Activated CD4-positive, alpha-beta T cell treated with anti-CD3 and anti-CD28 coated beads, Interleukin-2, Interleukin-4, amounts not matched to agents 100 ng/mL and 50 ng/mL, durations not matched to agents 16 hours and 8 hours (primary cell): ENCODE measurements around the gene CD207.

Experiments used
- DNase-seq: peaks from one replicate; pipeline ENCODE4 v3.0.0-alpha.2; 2020; ENCODE audit warnings: low spot score

The CD207 gene

DNA sequence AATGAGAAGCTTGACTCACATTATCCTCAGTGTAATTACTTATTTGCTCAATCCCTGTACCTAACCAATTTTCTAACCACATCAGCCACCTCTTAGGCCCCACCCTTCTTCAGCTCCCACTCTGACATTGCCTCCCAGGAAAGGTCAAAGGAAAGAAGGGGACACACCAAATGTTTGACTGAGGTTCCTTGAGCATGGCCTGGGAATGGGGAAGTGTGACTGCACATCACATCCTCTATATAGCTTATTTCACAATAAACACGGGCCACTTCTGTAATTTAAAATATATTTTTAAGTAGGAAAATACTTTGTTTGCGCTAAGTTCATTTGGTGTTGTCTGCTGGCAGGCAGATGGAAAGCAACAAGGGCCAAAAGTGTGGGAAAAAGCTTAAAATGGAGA is 42.2 kb downstream of the CD207 start:
- no peak for DNase-seq

DNA sequence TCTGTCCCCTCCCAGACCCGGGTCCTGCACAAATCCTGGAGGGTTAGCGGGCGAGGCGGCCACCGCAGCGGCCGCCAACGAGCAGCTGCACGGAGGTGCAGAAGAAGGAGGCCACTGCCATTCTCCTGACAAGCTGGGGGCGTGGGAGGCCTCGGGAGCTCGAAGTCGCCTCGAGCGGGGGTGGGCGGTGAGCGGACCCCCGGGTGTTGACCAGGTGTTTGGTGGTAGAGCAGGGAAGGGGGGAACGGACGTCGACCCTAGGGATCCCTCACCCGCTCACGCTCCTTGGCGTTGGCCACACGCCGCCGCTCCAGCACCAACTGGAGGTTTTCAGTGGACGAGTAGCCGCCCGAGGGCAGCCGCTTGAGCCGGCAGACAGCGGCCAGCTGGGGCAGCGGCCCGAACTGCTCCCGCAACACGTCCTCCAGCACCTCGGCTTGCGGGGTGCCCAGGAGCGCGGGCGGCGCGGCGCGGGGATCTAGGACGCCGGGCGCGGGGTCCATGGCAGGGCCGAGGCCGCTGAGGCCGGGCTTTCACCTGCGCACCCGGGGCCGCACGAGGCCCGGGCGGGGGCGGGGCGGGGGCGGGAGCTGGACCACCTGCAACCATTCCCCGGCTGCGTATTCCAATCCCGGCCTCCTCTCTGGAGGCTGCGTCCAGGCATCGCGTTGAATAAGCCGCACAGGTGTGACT is 45.3 kb downstream of the CD207 start, which contains the start of gene FIGLA:
TSS of gene FIGLA (minus strand) at position 508 of the 693 bp plus-strand sequence. CDS start at position 503, 5 bp downstream.
- DNase-seq, result no peak

DNA sequence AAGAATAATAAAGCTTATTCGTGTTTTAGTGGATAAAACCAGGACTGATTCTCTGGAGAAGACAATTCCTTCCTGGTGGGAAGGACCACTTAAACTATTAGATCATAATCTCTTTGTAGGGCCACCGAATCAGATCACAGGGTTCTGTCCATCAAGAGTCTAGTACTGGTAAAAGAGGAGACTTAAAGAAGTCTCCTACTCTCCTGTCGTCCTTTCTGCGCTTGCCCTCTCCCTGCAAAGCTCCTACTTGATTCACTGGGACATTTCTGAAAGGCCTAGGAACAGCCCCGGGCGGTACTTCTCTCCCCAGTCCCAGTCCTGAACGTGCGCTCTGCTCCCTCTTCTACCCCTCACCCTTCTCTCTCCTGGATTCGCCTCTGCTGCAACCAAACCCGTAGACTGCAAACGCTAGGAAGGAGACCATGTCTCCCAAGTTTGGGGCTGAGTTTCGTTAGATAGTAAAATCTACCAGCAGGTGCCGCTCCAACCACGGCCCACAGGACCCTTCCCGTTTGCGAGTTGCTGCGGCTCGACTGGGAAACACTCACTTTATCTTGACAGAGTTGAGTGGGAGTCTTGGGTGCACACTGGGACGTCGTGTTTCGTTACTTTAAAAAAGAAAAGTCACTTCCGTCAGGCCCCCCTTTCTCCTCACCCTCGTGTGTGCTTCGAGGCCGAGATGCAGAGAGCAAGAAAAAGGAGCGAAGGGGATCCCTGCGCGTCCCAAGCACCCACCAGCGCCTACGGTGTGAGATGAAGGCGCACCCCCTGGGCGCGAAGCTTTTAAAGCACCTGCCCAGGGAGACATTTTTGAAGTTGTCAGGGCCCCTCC is 46.1 kb downstream of the CD207 start:
- peak; percentile 86 for DNase-seq

DNA sequence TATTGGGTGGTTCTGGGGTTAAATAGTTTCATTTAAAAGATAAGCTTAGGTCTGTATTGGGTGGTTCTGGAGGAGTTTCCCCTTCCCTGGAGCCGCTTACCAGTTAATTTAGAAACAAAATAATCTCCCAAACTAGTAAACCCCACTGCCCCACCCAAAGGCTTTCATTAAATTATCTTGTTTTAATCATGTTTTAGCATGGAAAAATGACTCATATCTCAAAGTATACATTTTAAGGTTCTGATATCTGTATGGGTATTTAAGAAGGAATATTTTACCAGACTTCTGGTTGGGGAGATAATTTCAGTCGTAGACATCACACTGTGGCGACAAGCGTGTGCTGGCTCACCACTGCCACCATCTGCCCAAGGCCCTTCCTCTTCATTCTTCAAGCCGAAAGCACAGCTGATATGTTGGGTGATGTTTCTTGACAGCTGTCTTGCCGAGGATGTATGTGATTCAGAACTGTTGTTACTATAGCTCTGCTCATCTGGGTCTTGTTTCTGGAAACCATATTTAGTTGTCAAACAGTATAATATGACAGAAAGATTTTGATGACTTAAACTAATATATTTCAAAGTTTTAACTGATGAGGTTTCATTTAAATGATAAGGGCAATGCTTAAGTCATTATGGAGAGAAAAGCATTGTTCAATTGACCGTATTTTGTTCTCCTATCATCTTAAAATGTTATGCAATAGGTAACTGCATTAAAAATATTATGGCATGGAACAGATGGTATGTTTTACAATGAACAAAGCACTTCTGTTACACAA is 50.3 kb downstream of the CD207 start:
- peak; percentile 58 for DNase-seq

DNA sequence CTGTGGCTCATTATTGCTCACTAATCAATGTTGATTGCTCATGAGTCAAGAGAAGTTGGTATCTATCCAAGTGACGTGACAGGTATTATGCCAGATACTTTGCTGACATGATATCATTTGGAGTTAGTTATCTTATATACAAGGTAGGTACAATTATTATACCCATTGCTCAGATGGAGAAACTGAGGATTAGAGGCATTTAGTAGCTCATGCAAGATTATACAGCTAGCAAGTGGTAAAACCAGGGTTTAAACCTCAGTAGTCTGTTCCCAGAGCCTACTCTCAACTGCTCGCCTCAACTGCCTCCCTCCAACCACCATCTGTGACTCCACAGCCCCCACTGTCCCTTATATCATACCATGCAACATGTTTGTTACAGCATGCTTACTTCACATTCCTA is 51.3 kb downstream of the CD207 start:
- no peak for DNase-seq
